CD4-positive, alpha-beta T cell (primary cell): ENCODE results near the gene RAB11FIP3. TPM values are rescaled to one million over a fixed set of nuclear protein-coding genes. Genes with fewer than 3 reads are reported as not detected.
"Not testable (repeated sequence)": the region's sequence is repeated elsewhere in the genome, so short reads cannot be mapped to it uniquely, and the experiment has no call there.

Source experiments
- ATAC-seq: fragments of 200-7000 bp; cut with Tn5 transposase; one replicate; pipeline ENCODE4 v1.10.0; 2022; ENCODE audit warnings: mild to moderate bottlenecking; ENCODE audit not compliant: poor library complexity
- CTCF ChIA-PET: fragments of 350-600 bp; sonication (Branson Sonifier 250); formaldehyde crosslinking; loops from one replicate; lab custom pipeline; 2021; ENCODE audit warnings: antibody characterized with exemption, inconsistent platforms; lab: Charles Lee
- POLR2A ChIA-PET: fragments of 350-600 bp; sonication (Branson Sonifier 250); formaldehyde crosslinking; loops from one replicate; lab custom pipeline; 2021; ENCODE audit warnings: antibody characterized with exemption, inconsistent platforms; lab: Charles Lee
- DNase-seq, 14 experiments: peaks; one replicate each; pipeline ENCODE4 v3.0.0-alpha.2; 2013 to 2020; ENCODE audit warnings: mixed read lengths in 2 of 14
- H3K27ac ChIP-seq, 2 donors: one replicate each; pipeline versions ENCODE4 v1.5.1 to v1.7.0; 2013; ENCODE audit warnings: low read length in 2 of 2, low read depth in 1 of 2, mild to moderate bottlenecking in 1 of 2
- H3K27me3 ChIP-seq, 2 experiments: 1 replicate in 1 of 2; 2 replicates in 1 of 2; pipeline versions ENCODE4 v1.6.1 to v1.7.0; 2013; ENCODE audit warnings: low read length in 2 of 2, control low read depth in 1 of 2, mild to moderate bottlenecking in 1 of 2, moderate library complexity in 1 of 2; ENCODE audit not compliant: insufficient read depth in 2 of 2, control insufficient read depth in 1 of 2
- H3K36me3 ChIP-seq: one replicate; pipeline ENCODE4 v1.6.1; 2013; ENCODE audit warnings: low read length, control low read depth; ENCODE audit not compliant: insufficient read depth
- H3K4me1 ChIP-seq: one replicate; pipeline ENCODE4 v1.6.1; 2013; ENCODE audit warnings: low read length, control low read depth; ENCODE audit not compliant: insufficient read depth
- H3K4me3 ChIP-seq: one replicate; pipeline ENCODE4 v1.5.1; 2013; ENCODE audit warnings: mild to moderate bottlenecking, low read length, moderate library complexity
- H3K9me3 ChIP-seq, 2 experiments: 1 replicate in 1 of 2; 2 replicates in 1 of 2; pipeline versions ENCODE4 v1.6.1 to v1.7.0; 2013; ENCODE audit warnings: low read length in 2 of 2, mild to moderate bottlenecking in 2 of 2, control low read depth in 1 of 2, moderate library complexity in 1 of 2; ENCODE audit not compliant: control insufficient read depth in 1 of 2, insufficient read depth in 1 of 2
- H3K27ac Mint-ChIP-seq: one replicate; pipeline ENCODE4 v1.8.0; 2020; ENCODE audit warnings: mixed read lengths
- H3K27me3 Mint-ChIP-seq: one replicate; pipeline ENCODE4 v1.8.0; 2021; ENCODE audit warnings: mixed read lengths
- H3K36me3 Mint-ChIP-seq: one replicate; pipeline ENCODE4 v1.8.0; 2021; ENCODE audit warnings: low read depth, mixed read lengths
- H3K4me1 Mint-ChIP-seq: one replicate; pipeline ENCODE4 v1.8.0; 2021; ENCODE audit warnings: low read depth, mixed read lengths
- H3K4me3 Mint-ChIP-seq: one replicate; pipeline ENCODE4 v1.8.0; 2020; ENCODE audit warnings: mild to moderate bottlenecking, mixed read lengths
- H3K9me3 Mint-ChIP-seq: one replicate; pipeline ENCODE4 v1.8.0; 2020; ENCODE audit warnings: mixed read lengths
- intact Hi-C, 2 experiments: fragments of 100-400 bp; cut with DNase I in 1 of 2; cut with micrococcal nuclease in 1 of 2; formaldehyde crosslinking; loops; one replicate each; pipeline versions ENCODE4 v1.15.1 to v1.9.0; 2023 to 2025; cut with DNase I, micrococcal nuclease
- total RNA-seq, 174 experiments: library from RNA in 2 of 174; stranded (reverse) in 2 of 174; gene quantifications; one replicate each; pipeline ENCODE4 v1.2.3 and lab custom pipeline; 2021 to 2026
- TF ChIP-seq, protein P1 (sequence below): fragments of 200-600 bp; IDR thresholded peaks from one replicate; pipeline ENCODE4 v1.8.0; 2022; ENCODE audit warnings: antibody characterized with exemption, mild to moderate bottlenecking

RAB11FIP3 gene
- total RNA-seq, 2 experiments from 2014 or later = 28.4 to 29.0 TPM

GRCh38 chr16:477301-478157 lies 52.1 kb downstream of the RAB11FIP3 start:
- ATAC-seq (no peak), DNase-seq (no peak)
- Mint-ChIP-seq H3K9me3 (no peaks in the 10 kb centered on the region), H3K4me3 (no peak overlapping the region), H3K36me3 (peaks cover 13% of the 10 kb centered on the region), H3K27ac (no peak overlapping the region), H3K4me1 (no peaks in the 10 kb centered on the region), H3K27me3 (no peaks in the 10 kb centered on the region)
- Histone ChIP-seq H3K9me3 (no peaks in the 10 kb centered on the region), H3K4me1 (peaks cover 2% of the 10 kb centered on the region), H3K4me3 (no peak overlapping the region), H3K27ac (no peak overlapping the region), H3K27me3 (no peaks in the 10 kb centered on the region), H3K36me3 (peaks cover 4% of the 10 kb centered on the region)
- CTCF ChIA-PET = no interaction called here
- POLR2A ChIA-PET = no interaction called here
- TF ChIP-seq, protein P1, sequence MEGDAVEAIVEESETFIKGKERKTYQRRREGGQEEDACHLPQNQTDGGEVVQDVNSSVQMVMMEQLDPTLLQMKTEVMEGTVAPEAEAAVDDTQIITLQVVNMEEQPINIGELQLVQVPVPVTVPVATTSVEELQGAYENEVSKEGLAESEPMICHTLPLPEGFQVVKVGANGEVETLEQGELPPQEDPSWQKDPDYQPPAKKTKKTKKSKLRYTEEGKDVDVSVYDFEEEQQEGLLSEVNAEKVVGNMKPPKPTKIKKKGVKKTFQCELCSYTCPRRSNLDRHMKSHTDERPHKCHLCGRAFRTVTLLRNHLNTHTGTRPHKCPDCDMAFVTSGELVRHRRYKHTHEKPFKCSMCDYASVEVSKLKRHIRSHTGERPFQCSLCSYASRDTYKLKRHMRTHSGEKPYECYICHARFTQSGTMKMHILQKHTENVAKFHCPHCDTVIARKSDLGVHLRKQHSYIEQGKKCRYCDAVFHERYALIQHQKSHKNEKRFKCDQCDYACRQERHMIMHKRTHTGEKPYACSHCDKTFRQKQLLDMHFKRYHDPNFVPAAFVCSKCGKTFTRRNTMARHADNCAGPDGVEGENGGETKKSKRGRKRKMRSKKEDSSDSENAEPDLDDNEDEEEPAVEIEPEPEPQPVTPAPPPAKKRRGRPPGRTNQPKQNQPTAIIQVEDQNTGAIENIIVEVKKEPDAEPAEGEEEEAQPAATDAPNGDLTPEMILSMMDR = no peak
- intact Hi-C loops = no loop called here

- H3K4me1 Mint-ChIP-seq, H3K4me3 Mint-ChIP-seq, H3K36me3 ChIP-seq, H3K27ac ChIP-seq, intact Hi-C loops, H3K4me1 ChIP-seq, H3K27ac Mint-ChIP-seq, H3K27me3 Mint-ChIP-seq, H3K9me3 ChIP-seq, H3K4me3 ChIP-seq, H3K27me3 ChIP-seq, DNase-seq, H3K9me3 Mint-ChIP-seq, ATAC-seq, POLR2A ChIA-PET, H3K36me3 Mint-ChIP-seq: not testable (repeated sequence)
- CTCF ChIA-PET = interaction anchor here (0.7 kb wide), 1 partner anchor 29 kb away, joined by 3 read pairs; no protein-coding TSS in a partner anchor
Observed at GRCh38 chr16:478287-478686, 52.8 kb downstream of the RAB11FIP3 start.

GRCh38 chr16:482468-483185 lies 57.2 kb downstream of the RAB11FIP3 start:
- DNase-seq (no peak), ATAC-seq (no peak)
- no peaks in the 10 kb centered on the region for H3K4me1 ChIP-seq
- Mint-ChIP-seq H3K27ac (no peak overlapping the region), H3K4me1 (no peaks in the 10 kb centered on the region), H3K9me3 (no peaks in the 10 kb centered on the region), H3K36me3 (peaks cover 6% of the 10 kb centered on the region), H3K4me3 (no peak overlapping the region), H3K27me3 (no peaks in the 10 kb centered on the region)
- TF ChIP-seq, protein P1 = no peak
- no peaks in the 10 kb centered on the region for H3K27me3 ChIP-seq
- no peak overlapping the region for H3K4me3 ChIP-seq
- CTCF ChIA-PET = no interaction called here
- POLR2A ChIA-PET = no interaction called here
- no peaks in the 10 kb centered on the region for H3K9me3 ChIP-seq
- H3K36me3 ChIP-seq = peaks cover 15% of the 10 kb centered on the region
- intact Hi-C loops = no loop called here
- H3K27ac ChIP-seq = no peak overlapping the region
